T follicular helper cell (primary cell): ENCODE data around the gene DENND5A.
"Not testable (repeated sequence)": the region's sequence is repeated elsewhere in the genome, so short reads cannot be mapped to it uniquely, and the experiment has no call there.

ENCODE experiments used
- DNase-seq: peaks from one replicate; pipeline ENCODE4 v3.0.0-alpha.2; 2020; ENCODE audit warnings: low read depth

DENND5A gene

GRCh38 chr11:9264316-9265210 is 587 bp downstream of the DENND5A start:
- no peak for DNase-seq

DNA sequence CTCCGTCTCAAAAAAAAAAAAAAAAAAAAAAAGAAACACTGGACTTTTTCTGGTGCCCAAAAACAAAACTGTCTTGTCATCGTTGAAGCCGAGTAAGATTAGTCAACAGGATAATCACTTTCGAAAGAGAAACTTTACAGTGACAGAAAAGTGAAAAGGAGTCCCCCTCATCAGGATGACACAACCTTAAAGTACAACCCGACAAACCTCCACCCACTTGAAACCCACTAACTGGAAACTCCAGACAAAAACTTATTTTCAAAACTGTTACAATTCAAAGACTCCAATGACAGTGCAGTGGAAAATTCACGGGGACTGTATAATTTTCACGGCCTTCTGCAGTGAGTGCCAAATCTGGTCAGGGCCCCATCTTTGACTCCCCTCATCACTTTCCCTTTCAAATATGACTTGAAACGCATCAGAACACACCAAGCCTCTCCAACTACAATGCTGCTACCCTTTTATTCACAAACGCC is 1.3 kb downstream of the DENND5A start:
- no peak for DNase-seq

GRCh38 chr11:9260838-9261146 is 4.4 kb downstream of the DENND5A start:
- not testable (repeated sequence) for DNase-seq

DNA sequence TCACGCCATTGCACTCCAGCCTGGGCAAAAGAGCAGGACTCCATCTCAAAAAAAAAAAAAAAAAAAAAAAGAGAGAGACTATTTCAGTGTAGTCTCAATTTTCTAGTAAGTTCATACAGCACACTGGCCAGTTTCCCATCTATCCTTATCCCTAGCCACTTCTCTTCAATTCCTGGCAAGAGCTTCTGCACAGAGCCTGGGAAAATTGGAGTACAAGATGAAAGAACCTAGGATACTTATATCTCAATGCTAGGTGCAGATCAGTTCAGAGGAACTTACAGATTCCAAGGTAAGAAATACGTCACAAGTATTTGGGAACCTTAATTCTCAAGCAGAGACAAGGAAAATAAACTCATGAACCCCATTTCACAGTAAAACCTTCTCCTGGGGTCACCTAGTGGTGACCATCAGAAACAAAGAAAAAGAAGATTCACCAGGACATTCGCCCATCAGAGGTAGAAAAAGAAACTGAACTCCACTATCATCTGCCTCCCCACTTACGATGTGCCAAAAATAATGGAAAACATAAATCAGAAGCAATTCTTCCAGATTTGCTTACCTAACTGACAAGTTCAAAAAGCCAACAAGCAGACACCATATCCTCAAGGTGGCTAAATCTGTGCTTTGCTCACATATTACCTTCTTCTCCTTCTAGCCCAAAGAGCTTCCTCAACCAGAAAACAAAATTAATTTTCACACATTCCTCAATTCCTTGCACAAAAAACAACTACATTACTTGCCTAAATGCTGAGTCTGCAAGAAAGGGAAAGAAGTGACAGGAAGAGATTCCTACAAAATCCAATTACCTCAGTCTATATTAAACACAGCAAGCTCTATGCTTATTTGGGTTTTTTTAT is 4.9 kb downstream of the DENND5A start:
- DNase-seq = no peak

GRCh38 chr11:9258279-9258678 is 6.9 kb downstream of the DENND5A start:
- DNase-seq = not testable (repeated sequence)

GRCh38 chr11:9254416-9254815 is 10.7 kb downstream of the DENND5A start:
- no peak for DNase-seq

- DNase-seq = no peak
Measured at GRCh38 chr11:9253086-9253485, 12.1 kb downstream of the DENND5A start.

- DNase-seq = no peak
Measured at GRCh38 chr11:9251311-9251710, 13.8 kb downstream of the DENND5A start.

DNA sequence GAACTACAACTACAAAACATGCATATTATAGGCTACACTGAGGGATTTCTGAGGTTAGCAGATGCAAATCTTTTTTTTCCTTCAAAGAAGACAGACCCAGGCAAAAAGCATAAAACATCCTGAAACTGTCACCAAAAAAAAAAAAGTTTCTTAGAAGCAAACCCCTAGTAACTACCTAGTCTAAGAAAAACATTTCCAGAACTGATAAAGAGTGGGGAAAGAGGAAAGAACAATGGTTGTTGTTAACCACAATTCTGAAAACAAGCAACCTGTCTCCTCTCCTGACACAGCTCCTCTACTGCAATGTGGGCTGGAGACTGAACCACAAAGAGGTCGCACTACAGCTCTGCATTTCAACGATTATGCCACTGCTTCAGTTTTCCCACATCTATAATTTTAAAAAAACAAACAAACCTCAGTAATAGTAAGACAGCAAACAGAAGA is 15.0 kb downstream of the DENND5A start:
- peak; percentile 12 for DNase-seq

DNA sequence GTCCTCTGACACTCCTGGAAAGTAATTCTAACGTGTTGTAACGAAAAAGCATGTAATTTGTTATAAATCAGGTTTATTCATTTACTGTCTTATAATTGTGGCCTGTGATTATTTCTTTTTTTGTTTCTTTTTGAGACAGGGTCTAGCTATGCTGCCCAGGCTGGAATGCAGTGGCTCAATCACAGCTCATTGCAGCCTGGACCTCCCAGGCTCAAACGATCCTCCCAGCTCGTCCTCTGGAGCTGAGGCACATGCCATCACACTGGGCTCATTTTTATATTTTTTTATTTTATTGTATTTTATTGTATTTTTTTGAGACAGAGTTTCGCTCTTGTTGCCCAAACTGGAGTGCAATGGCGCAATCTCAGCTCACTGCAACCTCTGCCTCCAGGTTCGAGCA is 15.9 kb downstream of the DENND5A start:
- no peak for DNase-seq

- no peak for DNase-seq
Measured at GRCh38 chr11:9247863-9248262, 17.3 kb downstream of the DENND5A start.

DNA sequence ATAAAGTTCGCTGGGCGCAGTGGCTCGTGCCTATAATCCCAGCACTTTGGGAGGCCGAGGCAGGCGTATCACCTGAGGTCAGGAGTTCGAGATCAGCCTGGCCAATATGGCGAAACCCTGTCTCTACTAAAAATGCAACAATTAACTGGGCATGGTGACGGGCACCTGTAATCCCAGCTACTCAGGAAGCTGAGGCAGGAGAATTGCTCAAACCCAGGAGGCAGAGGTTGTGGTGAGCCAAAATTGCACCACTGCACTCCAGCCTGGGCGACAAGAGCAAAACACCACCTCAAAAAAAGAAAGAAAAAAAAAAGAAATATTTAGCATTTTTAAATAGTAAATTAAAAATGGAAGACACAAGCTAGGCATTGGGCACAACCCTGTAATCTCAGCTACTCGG is 28.9 kb downstream of the DENND5A start:
- not testable (repeated sequence) for DNase-seq

- DNase-seq = no peak
Measured at GRCh38 chr11:9232482-9232881, 32.7 kb downstream of the DENND5A start.

- DNase-seq = no peak
Measured at GRCh38 chr11:9231848-9232177, 33.3 kb downstream of the DENND5A start.

- no peak for DNase-seq
Measured at GRCh38 chr11:9230296-9230695, 34.9 kb downstream of the DENND5A start.

DNA sequence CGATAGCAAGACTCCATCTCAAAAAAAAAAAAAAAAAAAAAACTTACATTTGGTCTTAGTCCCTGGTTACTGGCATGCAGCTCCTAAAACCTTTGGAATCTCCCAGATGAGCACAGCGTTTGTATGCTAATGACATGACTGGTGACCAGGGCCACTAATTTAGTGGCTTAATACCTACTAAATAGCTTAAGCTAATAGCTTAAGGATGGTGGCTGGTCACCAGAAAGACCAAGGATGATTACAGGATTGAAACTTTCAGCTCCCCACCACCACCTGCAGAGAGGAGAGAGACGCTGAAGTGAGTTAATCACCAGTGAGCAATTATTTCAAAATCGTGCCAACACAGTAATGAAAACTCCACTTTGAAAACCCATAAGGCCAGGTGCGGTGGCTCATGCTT is 37.1 kb downstream of the DENND5A start:
- DNase-seq = no peak

- no peak for DNase-seq
Measured at GRCh38 chr11:9225748-9226298, 39.3 kb downstream of the DENND5A start.

- DNase-seq = no peak
Measured at GRCh38 chr11:9222654-9223053, 42.5 kb downstream of the DENND5A start.

- DNase-seq = not testable (repeated sequence)
Measured at GRCh38 chr11:9220853-9221252, 44.3 kb downstream of the DENND5A start.

DNA sequence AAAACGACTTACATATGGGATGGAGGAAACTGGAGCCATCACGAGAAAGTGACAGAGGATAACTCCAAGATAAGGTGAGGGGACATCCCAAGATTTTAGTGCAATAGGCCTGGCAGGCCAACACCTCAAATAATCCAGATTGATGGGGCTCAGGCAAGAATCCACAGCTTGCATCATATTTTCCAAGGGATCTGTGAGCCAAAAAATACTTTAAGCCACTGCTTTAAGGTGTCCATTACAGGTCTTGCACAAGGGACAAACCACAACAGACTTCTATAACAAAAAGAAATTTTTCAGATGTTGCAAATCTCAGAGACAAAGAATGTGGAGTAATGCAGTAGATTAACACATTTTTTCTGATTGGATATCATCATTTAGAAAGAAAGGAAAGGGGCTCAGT is 45.6 kb downstream of the DENND5A start:
- DNase-seq = no peak

DNA sequence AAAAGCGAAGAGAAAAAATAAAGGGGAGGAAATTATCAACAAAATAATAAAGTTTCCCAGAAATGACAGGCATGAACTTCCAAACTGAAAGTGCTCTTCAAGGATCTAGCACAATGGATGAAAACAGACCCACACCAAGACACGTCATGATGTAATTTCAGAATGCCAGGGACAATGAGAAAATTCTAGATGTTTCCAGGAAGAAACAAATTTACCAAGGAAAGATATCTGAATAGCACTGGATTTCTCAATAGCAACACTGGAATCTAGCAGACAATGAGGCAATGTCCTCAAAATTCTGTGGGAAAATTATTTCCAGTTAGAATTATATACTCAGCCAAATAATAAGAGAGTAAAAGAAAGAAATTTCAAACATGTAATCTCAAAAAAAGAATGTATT is 46.0 kb downstream of the DENND5A start:
- no peak for DNase-seq

DNA sequence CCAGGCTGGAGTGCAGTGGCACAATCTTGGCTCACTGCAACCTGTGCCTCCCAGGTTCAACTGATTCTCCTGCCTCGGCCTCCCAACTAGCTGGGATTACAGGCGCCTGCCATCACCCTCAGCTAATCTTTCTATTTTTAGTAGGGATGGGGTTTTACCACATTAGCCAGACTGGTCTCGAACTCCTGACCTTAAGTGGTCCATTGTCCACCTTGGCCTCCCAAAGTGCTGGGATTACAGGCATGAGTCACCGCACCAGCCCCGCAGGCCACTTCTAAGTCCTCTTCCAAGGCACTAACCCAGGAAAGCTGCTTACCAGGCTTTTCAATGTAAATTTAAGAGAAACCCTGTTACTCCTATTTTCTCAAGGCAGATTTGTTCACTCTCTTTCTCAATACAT is 50.4 kb downstream of the DENND5A start:
- no peak for DNase-seq

- DNase-seq = no peak
Measured at GRCh38 chr11:9211322-9211721, 53.8 kb downstream of the DENND5A start.
